Heart right ventricle (tissue), 16 donors: Measurements from ENCODE around the gene DEPDC1B. TPM values are rescaled to one million over a fixed set of nuclear protein-coding genes. Genes with fewer than 3 reads are reported as not detected.

Experiments
- ATAC-seq, 8 donors: fragments of 200-7000 bp; cut with Tn5 transposase; one replicate each; pipeline ENCODE4 v1.9.1; 2020; ENCODE audit warnings: mild to moderate bottlenecking in 8 of 8, moderate library complexity in 8 of 8, moderate number of reproducible peaks in 1 of 8
- DNase-seq, 2 donors: peaks; one replicate each; pipeline ENCODE4 v3.0.0-alpha.2; 2020
- H3K27ac ChIP-seq, 10 donors: fragments of 200-600 bp; sonication (generic) in 2 of 10; one replicate each; pipeline versions ENCODE4 v1.5.0 to v1.8.0; 2020 to 2022; ENCODE audit warnings: mild to moderate bottlenecking in 3 of 10
- H3K27me3 ChIP-seq, 7 donors: fragments of 200-600 bp; one replicate each; pipeline ENCODE4 v1.8.0; 2021 to 2022; ENCODE audit warnings: mild to moderate bottlenecking in 2 of 7
- H3K36me3 ChIP-seq, 9 donors: fragments of 200-600 bp; sonication (generic) in 1 of 9; one replicate each; pipeline versions ENCODE4 v1.5.0 to v1.8.0; 2020 to 2022; ENCODE audit warnings: mild to moderate bottlenecking in 2 of 9
- H3K4me1 ChIP-seq, 9 donors: fragments of 200-600 bp; sonication (generic) in 1 of 9; one replicate each; pipeline versions ENCODE4 v1.5.0 to v1.8.0; 2020 to 2022; ENCODE audit warnings: mild to moderate bottlenecking in 4 of 9
- H3K4me3 ChIP-seq, 10 donors: fragments of 200-600 bp; sonication (generic) in 2 of 10; one replicate each; pipeline versions ENCODE4 v1.5.0 to v1.8.0; 2020 to 2022; ENCODE audit warnings: mild to moderate bottlenecking in 7 of 10, moderate library complexity in 2 of 10
- H3K9me3 ChIP-seq, 11 donors: fragments of 200-600 bp in 10 of 11; sonication (generic) in 2 of 11; one replicate each; pipeline versions ENCODE4 v1.5.0 to v1.8.0; 2013 to 2022; ENCODE audit warnings: mild to moderate bottlenecking in 2 of 11, control low read depth in 1 of 11, moderate library complexity in 1 of 11
- WGBS, 2 donors: extraction: QIAGEN DNeasy Blood & Tissue Kit; methylation state at CpG; one replicate each; pipeline ENCODE4 v1.1.7; 2013; ENCODE audit warnings: inconsistent platforms in 1 of 2; 5-methylcytosine and 5-hydroxymethylcytosine counted together
- intact Hi-C, 10 donors: fragments of 100-400 bp; cut with DNase I; formaldehyde crosslinking; loops; one replicate each; pipeline versions ENCODE4 v1.11.1 to v1.14.2; 2022
- polyA plus RNA-seq, 2 donors: library from polyadenylated mRNA; stranded (reverse); fragments of 200-250 nt; gene quantifications; one replicate each; pipeline ENCODE4 v1.2.3, GENCODE V29; 2013
- total RNA-seq, 10 donors: library from RNA; stranded (reverse); fragmentation: NEBNext Ultra II Directional in 3 of 10; extraction: Animal tissue kit (Norgen Biotek cat#: 25700) in 3 of 10; gene quantifications; one replicate each; pipeline versions ENCODE4 v1.2.1 to v1.2.4, GENCODE V29; 2021 to 2023
- TF ChIP-seq, protein P1 (sequence below), 9 donors: fragments of 200-600 bp; sonication (generic) in 2 of 9; IDR thresholded peaks; one replicate each; pipeline versions ENCODE4 v1.5.0 to v1.8.0; 2021 to 2022; ENCODE audit warnings: antibody characterized with exemption in 9 of 9, mild to moderate bottlenecking in 5 of 9, moderate library complexity in 1 of 9
- donor health status: Arrhythmogenic right ventricular cardiomyopathy.
- donor health status: ischemic (EF 13 %, LVEDD 7.1; RV severe dilation, severe dysfunction).
- donor health status: healthy with polysubstance abuse.
- donor health status: DM: no; HTN: yes; CAD: no.
- donor health status: DM: no; HTN: no; CAD: no.
- donor health status: ischemic (EF 25% LVEDD 6.9; RV normal size, moderate dysfunction).
- donor health status: ischemic (EF 25% LVEDD 5.7; RV mildly dilated, moderate dysfunction).
- donor health status: healthy.
- donor health status: DM: yes; HTN: yes; CAD: no.
- donor health status: Ischemic cardiomyopathy.
- donor health status: ischemic (EF 35%, LVEDD 5.7; RV mildly dilated, moderate dysfunction).
- donor health status: nonischemic (EF 11% LVEDD 7.7; RV severe dilation, severe dysfunction).
- donor health status: DM: yes; HTN: yes; CAD: no.
- donor health status: PGD.
- donor health status: ischemic (EF 29% LVEDD 5.4; RV normal size, mild dysfunction).
- donor health status: nonischemic (EF 23%, LVEDD 6.1; RV moderate dilation, normal function).

DEPDC1B gene
- total and polyA plus RNA-seq, 12 donors, result 0.04 to 1.1 (median 0.46) TPM; not detected in 7

DNA sequence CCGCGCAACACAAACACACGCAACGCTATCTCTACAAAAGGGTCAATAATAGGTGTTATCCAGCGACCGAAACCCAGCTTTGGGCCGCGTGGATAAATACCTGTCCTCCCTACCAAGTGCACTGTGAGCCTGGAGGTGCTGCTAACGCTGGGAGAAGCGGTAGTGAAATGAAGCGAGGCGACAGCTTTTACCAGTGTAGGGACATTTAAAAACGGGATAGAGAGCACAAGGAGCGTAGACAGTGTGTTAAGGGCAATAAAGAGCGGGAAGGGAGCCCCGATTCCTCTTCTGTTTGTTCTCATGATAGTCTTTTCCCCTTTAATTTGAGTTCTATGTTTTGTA lies 421 bp upstream of the DEPDC1B start:
- peak overlapping the region in 7 of 10 donors; percentile 31 to 72 (median 59) for H3K27ac ChIP-seq
- peak overlapping the region; percentile 55 to 98 (median 86) for H3K4me3 ChIP-seq
- H3K4me1 ChIP-seq, result peaks cover 0 to 21% (median 11%) of the 10 kb centered on the region in 9 donors
- WGBS, 2 donors, result 0 to 1% methylated on average over 16 of the region's 16 CpGs
- ATAC-seq (peak; percentile 38 to 76 (median 59)), DNase-seq (no peak)
- H3K9me3 ChIP-seq, result no peaks in the 10 kb centered on the region
- TF ChIP-seq, protein P1, sequence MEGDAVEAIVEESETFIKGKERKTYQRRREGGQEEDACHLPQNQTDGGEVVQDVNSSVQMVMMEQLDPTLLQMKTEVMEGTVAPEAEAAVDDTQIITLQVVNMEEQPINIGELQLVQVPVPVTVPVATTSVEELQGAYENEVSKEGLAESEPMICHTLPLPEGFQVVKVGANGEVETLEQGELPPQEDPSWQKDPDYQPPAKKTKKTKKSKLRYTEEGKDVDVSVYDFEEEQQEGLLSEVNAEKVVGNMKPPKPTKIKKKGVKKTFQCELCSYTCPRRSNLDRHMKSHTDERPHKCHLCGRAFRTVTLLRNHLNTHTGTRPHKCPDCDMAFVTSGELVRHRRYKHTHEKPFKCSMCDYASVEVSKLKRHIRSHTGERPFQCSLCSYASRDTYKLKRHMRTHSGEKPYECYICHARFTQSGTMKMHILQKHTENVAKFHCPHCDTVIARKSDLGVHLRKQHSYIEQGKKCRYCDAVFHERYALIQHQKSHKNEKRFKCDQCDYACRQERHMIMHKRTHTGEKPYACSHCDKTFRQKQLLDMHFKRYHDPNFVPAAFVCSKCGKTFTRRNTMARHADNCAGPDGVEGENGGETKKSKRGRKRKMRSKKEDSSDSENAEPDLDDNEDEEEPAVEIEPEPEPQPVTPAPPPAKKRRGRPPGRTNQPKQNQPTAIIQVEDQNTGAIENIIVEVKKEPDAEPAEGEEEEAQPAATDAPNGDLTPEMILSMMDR (IDR thresholded peaks at IDR 0.05), result no peak
- no peaks in the 10 kb centered on the region for H3K36me3 ChIP-seq
- intact Hi-C loops, result no loop called here
- H3K27me3 ChIP-seq, result peaks cover 0 to 6% (median 0%) of the 10 kb centered on the region in 7 donors

DNA sequence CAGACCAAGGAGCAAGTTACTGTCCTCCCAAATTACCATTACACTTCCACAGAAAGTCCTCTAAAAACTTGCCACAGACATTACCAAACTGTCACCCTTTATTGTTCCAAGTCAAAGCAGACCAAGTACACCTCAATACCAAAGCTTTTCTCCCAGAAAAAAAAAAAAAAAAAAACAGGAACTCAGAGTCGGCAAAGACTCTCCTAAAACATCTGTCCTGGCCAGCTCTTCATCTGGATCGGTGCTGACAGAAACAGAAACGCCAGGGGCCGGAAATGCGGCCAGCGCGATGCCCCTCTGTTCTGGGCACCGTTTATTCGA lies 718 bp downstream of the DEPDC1B start:
- TF ChIP-seq, protein P1 (IDR thresholded peaks at IDR 0.05), result no peak
- WGBS, 2 donors, result 0 to 1% methylated on average over 9 of the region's 9 CpGs
- DNase-seq, result no peak
- no peak for ATAC-seq
- Histone ChIP-seq H3K27ac (peak overlapping the region in 1 of 10 donors; percentile 72), H3K4me1 (peaks cover 0 to 21% (median 11%) of the 10 kb centered on the region in 9 donors), H3K9me3 (no peaks in the 10 kb centered on the region), H3K27me3 (peaks cover 0 to 6% (median 0%) of the 10 kb centered on the region in 7 donors), H3K4me3 (peak overlapping the region; percentile 55 to 98 (median 86)), H3K36me3 (no peaks in the 10 kb centered on the region)
- intact Hi-C loops, result no loop called here

- Histone ChIP-seq H3K27me3 (peaks cover 0 to 6% (median 0%) of the 10 kb centered on the region in 7 donors), H3K27ac (no peak overlapping the region), H3K4me3 (no peak overlapping the region), H3K36me3 (no peaks in the 10 kb centered on the region), H3K9me3 (no peaks in the 10 kb centered on the region), H3K4me1 (peaks cover 0 to 21% (median 11%) of the 10 kb centered on the region in 9 donors)
- ATAC-seq (no peak), DNase-seq (no peak)
- intact Hi-C loops, result no loop called here
- 91 to 92% methylated on average over 7 of the region's 7 CpGs for WGBS, 2 donors
- TF ChIP-seq, protein P1 (IDR thresholded peaks at IDR 0.05), result no peak
These were observed 1.6 kb downstream of the DEPDC1B start for GRCh38 chr5:60698336-60698735.

GRCh38 chr5:60690326-60690725 lies 9.6 kb downstream of the DEPDC1B start:
- Histone ChIP-seq H3K4me1 (no peaks in the 10 kb centered on the region), H3K27ac (no peak overlapping the region), H3K36me3 (no peaks in the 10 kb centered on the region), H3K9me3 (no peaks in the 10 kb centered on the region), H3K4me3 (no peak overlapping the region), H3K27me3 (no peaks in the 10 kb centered on the region)
- intact Hi-C loops, result no loop called here
- WGBS, 2 donors, result 85 to 86% methylated on average over 4 of the region's 4 CpGs
- ATAC-seq (no peak), DNase-seq (no peak)
- TF ChIP-seq, protein P1 (IDR thresholded peaks at IDR 0.05), result no peak
